SU-DHL-6 (cell line): ENCODE data around the gene NXPH1.

ENCODE experiments used
- EZH2phosphoT487 ChIP-seq: fragments of 200-600 bp; sonication (generic), shearing (Covaris generic); conservative IDR thresholded peaks from 2 replicates; pipeline ENCODE4 v1.6.1; 2018; ENCODE audit warnings: mild to moderate bottlenecking, antibody characterized with exemption, low read length, moderate library complexity, mixed read lengths
- TF ChIP-seq, protein P1 (sequence below): fragments of 200-600 bp; sonication (generic); IDR thresholded peaks from one replicate; pipeline ENCODE4 v1.5.1; 2017; ENCODE audit warnings: antibody characterized with exemption, mild to moderate bottlenecking, low read length, moderate library complexity; ENCODE audit not compliant: insufficient read depth, poor library complexity, severe bottlenecking

DNA sequence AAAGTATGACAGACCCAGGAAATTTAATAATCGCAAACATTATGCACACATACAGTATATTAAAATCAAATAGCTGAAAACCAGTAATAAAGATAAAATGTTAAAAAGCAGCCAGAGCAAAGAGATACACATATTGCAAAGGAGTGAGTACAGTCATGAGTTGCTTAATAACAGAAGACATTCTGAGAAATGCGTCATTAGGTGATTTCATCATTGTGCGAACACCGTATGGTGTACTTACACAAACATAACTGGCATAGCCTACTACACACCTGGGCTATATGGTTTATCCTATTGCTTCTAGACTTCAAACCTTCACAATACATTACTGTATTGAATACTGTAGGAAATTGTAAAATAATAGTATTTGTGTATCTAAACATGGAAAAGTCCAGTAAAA, 367.6 kb downstream of the NXPH1 start:
- TF ChIP-seq, protein P1, sequence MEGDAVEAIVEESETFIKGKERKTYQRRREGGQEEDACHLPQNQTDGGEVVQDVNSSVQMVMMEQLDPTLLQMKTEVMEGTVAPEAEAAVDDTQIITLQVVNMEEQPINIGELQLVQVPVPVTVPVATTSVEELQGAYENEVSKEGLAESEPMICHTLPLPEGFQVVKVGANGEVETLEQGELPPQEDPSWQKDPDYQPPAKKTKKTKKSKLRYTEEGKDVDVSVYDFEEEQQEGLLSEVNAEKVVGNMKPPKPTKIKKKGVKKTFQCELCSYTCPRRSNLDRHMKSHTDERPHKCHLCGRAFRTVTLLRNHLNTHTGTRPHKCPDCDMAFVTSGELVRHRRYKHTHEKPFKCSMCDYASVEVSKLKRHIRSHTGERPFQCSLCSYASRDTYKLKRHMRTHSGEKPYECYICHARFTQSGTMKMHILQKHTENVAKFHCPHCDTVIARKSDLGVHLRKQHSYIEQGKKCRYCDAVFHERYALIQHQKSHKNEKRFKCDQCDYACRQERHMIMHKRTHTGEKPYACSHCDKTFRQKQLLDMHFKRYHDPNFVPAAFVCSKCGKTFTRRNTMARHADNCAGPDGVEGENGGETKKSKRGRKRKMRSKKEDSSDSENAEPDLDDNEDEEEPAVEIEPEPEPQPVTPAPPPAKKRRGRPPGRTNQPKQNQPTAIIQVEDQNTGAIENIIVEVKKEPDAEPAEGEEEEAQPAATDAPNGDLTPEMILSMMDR: no peak
- TF ChIP-seq EZH2phosphoT487: no peak
